HG03565 (cell line): Measurements from ENCODE around the gene POU2F1.
A peak's percentile ranks its signal among the peaks of the same experiment; 100 is the strongest.

Experiments used
- ATAC-seq: cut with Tn5 transposase; IDR thresholded peaks from one replicate; pipeline ENCODE4 v1.9.1; 2021; ENCODE audit warnings: mild to moderate bottlenecking, moderate library complexity; ENCODE audit not compliant: unreplicated experiment

POU2F1 gene

DNA sequence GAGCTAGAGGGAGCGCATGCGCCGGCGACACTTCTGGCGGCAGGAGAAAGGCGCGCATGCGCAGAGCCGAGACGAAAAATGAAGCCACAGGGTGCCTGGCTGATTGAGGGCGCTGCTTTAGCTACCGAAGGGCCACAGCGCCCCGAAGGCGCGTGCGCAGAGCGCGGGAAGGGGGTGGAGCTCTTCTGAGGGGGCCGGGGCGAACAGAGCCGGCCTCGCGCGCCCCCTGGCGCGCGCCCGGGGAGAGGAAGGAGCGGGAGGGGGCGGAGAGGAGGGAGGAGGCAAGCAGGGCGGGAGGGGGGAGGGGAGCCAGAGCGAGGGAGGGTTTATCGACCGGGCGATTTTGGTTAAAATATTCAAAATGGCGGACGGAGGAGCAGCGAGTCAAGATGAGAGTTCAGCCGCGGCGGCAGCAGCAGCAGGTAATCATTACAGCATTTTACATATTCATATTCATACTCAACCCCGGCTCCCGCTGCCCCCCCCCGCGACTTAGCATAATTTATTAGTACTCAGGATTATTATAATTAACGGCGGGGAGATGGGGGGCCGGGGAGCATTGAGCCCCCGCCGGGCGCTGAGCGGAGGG is at the start of gene POU2F1:
Gene POU2F1 (plus strand): TSS at position 350 of the 589 bp plus-strand sequence. CDS start 12 bp downstream, at position 362.
- peak; percentile 50 for ATAC-seq

DNA sequence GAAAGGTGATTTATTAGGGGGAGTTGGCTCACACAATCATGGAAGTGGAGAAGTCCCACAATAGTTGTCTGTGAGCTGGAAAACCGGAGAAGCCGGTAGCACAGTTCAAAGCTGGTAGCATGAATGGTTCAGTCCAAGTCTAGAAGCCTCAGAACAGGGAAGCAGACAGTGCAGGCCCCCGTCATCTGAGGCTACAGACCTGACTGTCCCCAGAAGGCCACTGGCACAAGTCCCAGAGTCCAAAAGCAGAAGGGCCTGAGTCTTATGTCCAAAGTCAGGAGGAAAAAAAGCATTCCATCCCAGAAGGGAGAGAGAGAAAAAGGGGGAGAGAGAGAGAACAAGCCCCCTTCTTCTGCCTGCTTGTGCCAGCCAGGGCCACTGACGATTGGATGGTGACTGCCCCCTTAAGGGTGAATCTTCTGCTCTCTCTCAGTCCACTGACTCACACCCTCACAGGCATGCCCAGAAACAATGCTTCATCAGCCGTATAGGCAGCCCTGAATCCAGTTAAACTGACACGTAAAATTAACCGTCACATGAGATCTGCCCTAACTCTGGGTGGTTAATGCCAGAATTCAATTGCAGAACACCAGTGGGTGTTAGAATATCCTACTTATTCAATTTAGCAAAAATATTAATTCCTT is 49.3 kb upstream of the POU2F1 start:
- no peak for ATAC-seq

DNA sequence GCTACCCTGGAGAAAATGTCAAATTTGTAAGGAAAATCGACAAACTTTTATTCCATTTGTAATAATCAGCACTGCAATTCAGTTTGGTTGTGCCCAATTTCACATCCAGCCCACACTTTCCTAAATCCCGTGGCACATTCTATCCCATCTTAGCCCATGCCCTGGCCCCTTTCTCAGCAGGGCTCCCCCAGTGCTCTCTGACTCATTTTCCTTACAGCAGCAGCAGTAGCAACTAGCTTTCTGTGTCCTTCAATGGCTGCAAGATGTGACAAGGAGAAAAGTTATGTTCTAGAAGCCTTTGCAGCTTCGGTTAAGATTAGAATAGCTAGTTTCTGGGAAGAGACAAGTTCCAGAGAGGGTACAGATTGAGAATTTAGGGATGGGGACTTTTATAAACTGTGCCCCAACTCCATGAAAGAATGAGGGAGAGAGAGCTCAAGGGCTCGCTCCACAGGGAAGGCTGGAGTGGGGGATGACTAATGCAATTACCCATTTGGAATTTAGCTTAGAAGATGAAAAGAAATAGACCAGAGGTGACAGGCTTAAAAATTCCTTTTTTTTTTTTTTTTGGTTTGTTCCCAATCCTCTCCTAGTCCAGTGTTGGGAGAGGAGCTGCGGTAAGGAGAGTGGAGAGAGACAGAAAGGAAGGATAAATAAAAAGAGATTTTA is 47.0 kb upstream of the POU2F1 start:
- ATAC-seq: no peak

DNA sequence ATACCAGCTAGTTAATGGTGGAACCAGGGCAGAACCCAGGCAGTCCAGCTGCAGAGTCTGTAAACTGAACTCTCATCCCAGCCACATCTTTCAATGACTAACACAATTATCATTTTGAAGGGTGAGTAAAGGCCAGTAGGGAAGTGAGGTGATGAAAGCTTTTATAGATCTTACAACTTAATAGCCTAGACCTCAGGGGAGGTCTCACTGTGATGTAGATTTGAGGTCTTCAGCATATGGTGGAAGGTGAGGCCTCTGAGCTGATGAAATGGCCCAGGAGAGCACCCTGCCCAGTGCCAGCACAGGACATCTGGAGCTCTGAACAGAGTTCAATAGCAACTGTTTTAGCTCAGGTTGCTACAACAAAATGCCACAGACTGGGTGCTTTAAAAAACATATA is 44.8 kb upstream of the POU2F1 start:
- no peak for ATAC-seq

DNA sequence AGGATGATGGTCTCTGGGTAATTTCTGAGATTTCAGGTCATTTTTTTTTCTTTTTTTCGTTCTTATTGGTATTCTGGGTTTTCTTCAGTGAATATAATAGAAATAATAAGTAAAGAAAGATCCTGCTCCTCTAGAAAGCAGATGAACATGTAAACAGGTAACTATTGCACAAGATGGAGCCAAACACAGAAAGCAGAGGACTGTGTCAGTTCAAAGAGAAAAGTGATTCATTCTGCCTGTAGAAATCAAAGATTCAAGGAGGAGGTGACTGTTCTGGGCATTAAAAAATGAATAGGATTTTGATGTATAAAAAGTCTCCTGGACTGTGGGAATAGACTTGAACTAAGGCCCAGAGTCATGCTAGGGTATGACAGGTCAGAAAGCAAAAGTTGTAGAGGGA is 41.9 kb upstream of the POU2F1 start:
- no peak for ATAC-seq

DNA sequence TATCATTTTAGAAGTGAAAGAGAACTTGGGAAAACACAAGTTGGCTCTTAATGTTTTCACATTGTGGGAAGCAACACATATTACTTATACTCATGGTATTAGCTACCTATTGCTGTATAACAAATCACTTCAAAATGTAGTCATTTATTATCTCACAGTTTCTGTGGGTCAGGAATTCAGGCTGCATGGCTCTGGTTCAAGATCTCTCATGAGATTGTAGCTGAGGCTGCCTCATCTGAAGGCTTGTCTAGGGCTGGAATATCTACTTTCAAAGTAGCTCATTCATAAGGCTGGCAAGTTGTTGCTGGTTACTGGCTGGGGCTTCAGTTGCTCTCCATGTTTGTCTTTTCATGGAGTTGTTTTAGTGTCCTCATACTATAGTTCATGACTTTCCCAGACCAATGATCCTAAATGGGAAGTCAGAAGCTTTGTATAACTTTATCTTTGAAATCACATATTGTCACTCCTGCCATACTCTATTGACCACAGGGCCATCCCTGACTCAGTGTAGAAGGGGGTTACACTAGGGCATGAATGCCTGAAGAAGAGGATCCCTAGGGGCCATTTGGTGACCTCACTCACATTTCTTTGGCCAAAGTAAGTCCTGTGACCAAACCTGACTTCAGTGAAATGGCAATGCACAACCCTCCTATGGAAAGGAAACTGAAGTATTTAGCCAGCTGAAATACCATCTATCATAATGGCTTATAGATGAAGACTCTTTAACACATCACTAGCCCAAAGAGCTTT is 37.9 kb upstream of the POU2F1 start:
- no peak for ATAC-seq

DNA sequence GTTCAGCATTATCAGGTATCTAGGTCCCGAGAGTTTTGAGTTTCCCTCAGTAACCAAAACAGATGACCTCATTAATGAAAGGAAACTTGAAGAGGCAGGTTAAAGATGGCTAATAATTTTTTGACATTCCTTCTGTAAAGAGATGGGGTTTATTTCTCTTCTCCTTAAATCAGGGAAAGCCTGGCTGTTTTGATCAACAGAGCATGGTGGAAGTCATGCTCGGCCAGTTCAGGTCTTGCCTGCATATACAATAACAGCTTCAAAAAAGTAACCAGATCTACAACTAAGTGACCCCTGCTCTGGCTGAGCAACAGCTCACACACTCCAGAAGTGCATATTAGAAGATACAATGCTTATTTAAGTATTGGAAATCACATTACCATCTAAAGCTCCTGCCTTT is 36.6 kb upstream of the POU2F1 start:
- ATAC-seq: no peak

DNA sequence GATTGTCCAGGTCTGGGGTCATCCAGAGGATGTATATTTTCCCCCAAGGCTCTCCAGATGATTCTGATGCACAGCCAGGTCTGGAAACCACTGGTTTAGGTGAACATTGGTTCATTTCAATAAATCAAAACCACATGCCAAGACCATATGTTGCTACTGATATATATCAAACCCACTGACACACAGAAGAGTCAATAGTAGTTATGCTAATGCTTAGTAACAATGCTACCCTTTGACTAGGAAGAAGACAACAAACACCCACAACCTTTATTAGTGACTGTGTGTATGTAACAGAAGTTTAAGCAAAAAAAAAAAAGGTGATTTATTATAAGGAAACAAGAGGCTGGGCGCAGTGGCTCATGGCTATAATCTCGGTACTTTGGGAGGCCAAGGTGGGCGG is 35.6 kb upstream of the POU2F1 start:
- ATAC-seq: no peak

DNA sequence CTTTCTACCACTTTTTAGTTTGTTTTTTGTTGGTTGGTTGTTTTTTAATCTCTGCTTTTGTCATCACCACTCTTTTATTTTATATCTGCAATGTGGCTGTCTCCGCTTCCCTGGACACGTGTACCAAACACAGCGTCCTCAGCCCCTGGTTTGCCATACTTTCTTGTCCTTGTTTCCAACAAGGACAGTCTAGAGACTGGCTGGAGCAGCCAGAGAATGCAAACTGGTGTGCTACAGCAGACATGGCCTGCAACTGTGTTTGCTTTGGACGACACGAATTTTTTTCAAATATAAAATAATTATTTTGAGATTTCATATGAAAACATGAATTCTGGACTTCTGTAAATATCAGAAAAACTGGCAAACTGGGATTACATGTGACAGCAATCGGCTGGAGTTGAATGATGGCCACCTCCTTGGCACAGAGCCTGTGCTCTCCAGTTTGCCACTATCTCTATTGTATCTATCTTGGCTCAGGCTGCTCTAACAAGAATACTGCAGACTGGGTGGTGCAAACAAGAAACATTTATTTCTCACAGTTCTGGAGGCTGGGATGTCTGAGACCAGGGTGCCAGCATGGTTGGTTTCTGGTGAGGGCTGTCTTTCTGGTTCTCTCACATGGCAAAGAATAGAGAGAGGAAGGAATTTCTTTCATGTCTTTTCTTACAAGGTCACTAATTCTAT is 34.6 kb upstream of the POU2F1 start:
- ATAC-seq: no peak

DNA sequence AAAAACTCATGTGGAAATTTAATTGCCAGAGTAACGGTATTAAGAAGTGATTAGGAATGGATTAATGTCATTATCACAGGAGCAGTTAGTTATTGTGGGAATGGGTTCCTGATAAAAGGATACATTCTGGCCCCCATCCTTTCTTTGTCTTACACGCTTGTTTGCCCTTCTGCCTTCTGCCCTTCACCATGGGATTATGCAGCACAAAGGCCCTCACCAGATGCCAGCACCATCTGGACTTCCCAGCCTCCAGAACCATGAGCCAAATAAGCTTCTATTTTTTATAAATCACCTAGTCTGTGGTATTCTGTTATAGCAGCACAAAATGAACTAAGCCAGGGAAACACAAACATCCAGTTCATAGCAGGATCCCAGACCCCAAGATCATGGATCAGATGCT is 33.9 kb upstream of the POU2F1 start:
- no peak for ATAC-seq

DNA sequence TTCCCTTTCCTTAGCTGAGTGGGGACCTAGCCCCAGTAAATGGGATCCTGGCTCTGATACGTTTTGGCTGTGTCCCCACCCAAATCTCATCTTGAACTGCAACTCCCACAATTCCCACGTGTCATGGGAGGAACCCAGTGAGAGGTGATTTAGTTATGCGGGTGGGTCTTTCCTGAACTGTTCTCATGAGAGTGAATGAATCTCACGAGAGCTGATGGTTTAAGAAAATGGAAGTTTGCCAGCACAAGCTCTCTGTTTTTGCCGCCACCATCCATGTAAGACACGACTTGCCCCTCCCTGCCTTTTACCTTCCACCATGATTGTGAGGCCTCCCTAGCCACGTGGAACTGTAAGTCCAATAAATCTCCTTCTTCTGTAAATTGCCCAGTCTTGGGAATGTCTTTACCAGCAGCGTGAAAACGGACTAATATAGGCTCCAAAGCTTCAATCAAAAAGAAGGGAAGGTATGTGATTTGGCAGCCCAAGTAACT is 29.9 kb upstream of the POU2F1 start:
- ATAC-seq: no peak

DNA sequence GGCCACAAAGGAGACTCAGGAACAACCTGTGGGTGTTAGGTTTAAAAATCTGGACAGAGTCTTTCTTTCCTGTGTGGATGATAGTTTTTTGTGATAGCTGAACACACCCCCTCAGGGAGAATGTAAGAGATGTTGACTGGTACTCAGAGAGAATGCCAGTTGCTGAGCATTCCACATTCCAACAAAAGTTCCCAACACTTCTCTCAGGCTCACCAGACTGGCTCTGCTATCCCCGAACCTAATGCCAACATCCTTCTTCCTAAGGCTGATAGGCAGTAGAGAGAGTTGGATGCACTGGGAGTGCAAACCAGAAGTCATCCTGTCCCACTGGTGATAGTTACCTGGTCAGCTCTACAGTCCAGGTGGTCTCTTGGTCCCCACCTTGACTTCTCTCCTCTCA is 28.7 kb upstream of the POU2F1 start:
- no peak for ATAC-seq

DNA sequence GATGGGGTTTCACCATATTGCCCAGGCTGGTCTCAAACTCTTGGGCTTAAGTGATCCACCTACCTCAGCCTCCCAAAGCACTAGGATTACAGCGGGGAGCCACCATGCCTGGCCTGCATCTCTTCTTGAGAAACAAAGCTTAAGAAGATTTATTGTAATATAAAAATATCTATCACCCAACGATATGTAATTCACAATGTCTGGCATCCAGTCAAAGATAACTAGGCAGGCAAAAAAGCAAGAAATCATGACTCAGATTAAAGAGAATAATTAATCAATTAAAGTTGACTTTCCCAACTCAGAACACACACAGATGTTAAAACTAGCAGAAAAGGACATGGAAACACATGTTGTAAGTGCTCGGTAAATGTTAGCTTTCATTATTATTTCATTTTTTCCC is 26.5 kb upstream of the POU2F1 start:
- no peak for ATAC-seq

DNA sequence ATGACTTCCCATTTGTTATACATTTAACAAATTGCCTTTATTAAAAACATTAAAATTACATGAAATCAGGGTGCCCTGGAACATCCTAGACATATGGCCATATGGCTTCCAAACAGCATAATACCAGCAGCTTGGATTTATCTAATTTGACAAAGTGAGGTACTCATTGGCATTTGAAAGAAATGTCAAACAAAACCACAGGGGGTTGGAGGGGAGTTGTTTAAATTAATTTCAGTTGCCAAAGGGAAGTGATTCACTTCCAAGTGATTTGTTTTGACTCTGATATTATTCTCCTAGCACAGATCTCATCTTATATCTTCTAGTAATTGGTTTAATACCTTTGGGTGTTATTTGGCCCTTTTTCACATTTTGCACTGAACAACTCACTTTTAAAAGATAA is 24.5 kb upstream of the POU2F1 start:
- no peak for ATAC-seq

DNA sequence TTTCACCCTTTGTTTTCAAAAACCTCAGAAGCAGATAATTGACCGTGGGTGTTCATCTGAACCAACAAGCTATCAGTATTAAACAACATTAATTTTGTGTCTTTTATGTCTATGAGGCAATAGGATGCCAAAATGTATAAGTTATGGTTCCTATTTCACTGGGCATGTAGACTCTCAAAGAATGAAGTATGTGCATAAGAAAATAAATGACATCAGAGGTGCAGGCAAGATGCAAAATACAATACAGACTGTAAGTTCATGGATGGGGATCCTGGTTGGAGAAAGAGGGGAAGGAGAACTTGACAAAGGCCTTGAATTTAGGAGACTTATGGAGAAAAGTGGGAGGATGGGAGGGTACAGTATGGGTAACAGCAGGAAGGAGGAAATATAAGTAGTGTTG is 23.4 kb upstream of the POU2F1 start:
- no peak for ATAC-seq

DNA sequence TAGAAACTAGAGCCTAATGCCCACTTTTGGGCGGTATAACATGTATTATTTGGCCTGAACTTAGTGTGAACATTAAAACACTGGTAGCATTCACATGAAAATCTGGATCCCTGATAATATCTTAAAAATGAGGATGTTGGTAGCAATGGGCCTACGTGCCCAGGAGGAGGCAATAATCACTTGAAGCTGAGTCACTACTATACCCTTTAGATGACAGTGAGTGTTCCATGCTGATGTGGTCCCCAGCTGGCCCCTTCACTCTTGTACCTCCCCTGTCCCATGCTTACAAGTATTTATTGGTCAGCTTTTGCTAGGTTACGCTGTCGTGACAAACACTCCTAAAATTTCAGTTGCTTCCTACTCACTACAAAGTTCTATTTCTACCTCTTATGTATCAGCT is 23.0 kb upstream of the POU2F1 start:
- ATAC-seq: no peak

DNA sequence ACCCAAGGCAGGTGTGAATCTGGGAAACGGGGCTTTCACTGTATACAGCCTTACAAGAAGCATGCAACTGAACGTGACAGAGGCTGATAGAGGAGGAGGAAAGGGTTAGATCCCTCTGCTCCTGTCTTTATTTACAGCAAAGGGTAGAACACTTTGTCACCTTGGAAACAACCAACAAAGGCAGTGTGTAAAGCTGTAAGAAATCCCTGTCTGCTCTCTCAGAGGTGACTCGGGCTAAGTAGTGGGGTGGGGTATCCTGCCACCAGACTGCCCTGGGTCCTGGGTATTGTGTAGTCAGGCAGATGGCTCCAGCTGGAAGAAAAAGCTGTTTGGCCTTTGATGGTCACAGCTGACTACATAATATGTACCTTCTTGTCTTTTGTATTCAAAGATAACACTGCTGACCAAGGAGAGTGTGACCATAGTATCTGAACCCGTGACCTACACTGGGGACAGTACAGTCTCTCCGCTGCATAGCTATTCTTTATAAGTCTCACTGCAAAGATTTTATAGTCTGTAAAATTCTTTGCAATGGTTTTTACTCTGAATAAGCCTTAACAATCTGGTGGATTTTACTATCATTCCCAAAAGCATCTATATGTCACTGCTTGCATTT is 22.1 kb upstream of the POU2F1 start:
- ATAC-seq: no peak

DNA sequence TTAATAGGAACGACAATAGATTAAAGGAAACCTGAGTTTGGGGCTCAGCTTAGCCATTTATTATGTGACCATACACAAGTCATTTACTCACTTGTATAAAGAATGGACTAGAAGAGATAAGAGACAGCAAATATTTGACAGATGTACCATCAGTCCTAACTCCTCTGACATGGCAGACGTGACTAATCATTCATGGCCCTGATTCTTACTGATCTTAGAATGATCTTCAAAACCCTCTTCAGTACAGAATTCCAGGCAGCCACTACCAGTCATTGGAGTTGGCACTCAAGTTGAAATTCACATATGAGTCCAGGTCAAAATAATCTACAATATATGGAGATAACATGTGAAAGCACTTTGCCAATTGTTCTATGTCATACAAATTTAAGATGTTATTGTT is 21.0 kb upstream of the POU2F1 start:
- no peak for ATAC-seq

DNA sequence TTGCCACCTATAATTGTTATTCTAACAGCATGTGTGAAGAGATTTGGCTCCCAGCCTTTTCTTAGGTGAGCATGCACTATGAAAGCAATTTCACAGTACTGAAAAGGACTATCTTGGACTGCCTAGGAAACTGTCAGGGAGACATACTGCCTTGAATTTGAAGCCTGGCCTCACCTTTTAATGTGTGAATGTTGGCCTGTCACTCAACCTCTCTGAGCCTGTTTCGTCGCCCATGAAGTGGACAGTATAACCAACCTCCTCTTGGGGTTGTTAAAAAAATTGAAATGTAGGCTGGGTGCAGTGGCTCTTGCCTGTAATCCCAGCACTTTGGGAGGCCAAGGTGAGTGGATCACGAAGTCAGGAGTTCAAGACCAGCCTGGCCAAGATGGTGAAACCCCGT is 20.4 kb upstream of the POU2F1 start:
- ATAC-seq: no peak

DNA sequence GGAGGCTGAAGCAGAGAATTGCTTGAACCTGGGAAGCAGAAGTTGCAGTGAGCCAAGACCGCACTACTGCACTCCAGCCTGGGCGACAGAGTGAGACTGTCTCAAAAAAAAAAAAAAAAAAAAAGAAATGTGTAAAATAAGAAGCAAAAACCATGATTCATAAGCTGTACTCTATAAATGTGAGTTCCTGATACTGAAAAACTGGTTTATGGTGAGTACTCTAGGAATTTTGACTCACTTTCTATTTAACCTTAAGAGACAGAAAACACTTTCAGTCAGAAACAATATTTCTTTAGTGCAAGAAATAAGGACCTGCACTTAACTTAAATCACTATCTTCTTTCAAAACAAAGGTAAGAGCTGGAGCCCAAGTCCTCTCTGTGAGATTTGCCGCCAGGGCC is 19.9 kb upstream of the POU2F1 start:
- no peak for ATAC-seq

DNA sequence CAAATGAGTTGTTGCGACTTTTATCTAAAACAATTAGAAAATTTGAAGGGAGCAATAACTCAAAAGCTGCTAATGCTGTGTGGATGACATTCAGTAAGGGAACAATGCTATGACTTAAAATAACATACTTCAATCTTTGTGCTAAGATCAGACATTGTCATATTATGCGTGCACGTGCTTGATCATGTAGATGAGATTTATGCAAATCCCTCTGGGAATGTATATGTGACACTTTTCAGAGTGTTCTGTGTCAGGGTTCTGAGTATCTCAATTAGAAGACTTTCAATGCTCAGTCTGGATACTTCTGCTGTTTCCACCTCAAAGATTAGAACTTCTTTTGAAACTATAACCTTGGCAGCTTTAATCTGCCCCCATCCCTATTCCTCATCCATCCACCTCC is 18.6 kb upstream of the POU2F1 start:
- no peak for ATAC-seq
